Fibroblast of pulmonary artery (primary cell): ENCODE measurements around the gene TMEM132D.

Source experiments
- DNase-seq: peaks from one replicate; pipeline ENCODE4 v3.0.0-alpha.2; 2010; ENCODE audit warnings: low read depth
- H3K4me3 ChIP-seq: replicated peaks from 2 replicates; pipeline ENCODE4 v1.5.1; 2011; ENCODE audit warnings: low read depth, mild to moderate bottlenecking, control low read depth, low read length, moderate library complexity
- TF ChIP-seq, protein P1 (sequence below): IDR thresholded peaks from 2 replicates; pipeline ENCODE4 v1.5.1; 2011; ENCODE audit warnings: mild to moderate bottlenecking, control low read depth, low read length, inconsistent platforms; ENCODE audit errors: missing control alignments

The TMEM132D gene

DNA sequence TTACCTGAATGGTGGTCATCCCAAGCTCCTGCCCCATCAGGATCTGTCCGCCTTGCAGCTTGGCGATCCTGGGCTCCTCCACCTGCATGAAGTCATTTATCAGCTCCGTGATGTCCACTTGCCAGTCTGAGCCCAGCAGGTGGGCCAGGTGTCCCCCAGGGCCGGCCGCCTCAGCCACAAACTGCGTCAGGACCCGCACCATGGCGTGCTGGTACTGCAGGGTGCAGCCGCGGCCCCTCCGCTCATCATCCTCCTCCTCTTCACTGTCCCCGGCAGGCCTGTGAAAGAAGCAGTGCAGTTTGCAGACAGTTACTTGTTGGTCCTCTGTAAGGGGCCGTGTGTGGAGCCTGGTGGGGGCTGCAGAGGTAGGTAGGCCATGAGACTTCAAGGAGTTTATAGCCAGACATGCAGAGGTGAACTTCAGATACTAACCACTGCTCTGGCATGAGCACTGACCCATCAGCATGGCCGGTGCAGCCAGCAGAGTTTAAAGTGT is 822.0 kb downstream of the TMEM132D start:
- no peak for DNase-seq
- TF ChIP-seq, protein P1, sequence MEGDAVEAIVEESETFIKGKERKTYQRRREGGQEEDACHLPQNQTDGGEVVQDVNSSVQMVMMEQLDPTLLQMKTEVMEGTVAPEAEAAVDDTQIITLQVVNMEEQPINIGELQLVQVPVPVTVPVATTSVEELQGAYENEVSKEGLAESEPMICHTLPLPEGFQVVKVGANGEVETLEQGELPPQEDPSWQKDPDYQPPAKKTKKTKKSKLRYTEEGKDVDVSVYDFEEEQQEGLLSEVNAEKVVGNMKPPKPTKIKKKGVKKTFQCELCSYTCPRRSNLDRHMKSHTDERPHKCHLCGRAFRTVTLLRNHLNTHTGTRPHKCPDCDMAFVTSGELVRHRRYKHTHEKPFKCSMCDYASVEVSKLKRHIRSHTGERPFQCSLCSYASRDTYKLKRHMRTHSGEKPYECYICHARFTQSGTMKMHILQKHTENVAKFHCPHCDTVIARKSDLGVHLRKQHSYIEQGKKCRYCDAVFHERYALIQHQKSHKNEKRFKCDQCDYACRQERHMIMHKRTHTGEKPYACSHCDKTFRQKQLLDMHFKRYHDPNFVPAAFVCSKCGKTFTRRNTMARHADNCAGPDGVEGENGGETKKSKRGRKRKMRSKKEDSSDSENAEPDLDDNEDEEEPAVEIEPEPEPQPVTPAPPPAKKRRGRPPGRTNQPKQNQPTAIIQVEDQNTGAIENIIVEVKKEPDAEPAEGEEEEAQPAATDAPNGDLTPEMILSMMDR: no peak
- H3K4me3 ChIP-seq: no peak overlapping the region

DNA sequence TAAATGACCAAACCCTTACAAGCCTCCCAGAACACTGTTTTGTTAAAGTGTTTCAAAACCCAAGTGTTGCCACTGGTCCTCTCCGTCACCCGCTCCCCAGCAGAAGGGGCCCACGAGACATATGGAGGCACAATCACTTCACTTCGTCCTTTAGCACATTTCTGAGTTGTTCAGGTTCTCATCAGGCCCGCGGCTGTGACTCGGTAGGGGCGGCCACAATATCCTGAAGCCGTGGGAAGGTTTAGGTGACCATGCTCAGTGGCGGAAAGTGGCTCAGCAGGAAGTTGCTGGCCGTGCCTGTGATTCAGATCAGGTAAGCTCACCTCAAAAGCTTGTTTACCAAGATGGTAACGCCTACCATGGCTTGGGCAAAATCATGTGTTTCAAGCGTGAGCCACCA is 823.0 kb downstream of the TMEM132D start:
- DNase-seq: no peak
- TF ChIP-seq, protein P1: no peak
- H3K4me3 ChIP-seq: no peak overlapping the region

DNA sequence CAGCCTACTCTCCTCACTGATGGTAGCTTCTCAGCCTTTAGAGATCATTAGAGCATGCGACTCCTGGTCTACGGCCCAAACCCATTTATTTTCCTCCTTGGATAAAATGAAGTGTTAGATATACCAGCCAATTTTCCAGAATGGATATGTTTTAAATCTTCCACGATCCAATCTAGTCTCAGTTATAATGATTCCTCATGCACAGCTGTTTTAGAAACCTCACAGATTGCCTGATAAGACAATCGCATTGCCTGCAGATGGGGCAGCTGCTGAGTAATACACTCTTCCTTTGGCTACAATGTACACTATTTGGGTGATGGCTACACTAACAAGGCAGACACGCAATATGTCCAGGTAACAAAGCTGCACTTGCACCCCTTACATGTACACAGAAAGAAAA is 823.4 kb downstream of the TMEM132D start:
- TF ChIP-seq, protein P1: no peak
- DNase-seq: no peak
- H3K4me3 ChIP-seq: no peak overlapping the region

DNA sequence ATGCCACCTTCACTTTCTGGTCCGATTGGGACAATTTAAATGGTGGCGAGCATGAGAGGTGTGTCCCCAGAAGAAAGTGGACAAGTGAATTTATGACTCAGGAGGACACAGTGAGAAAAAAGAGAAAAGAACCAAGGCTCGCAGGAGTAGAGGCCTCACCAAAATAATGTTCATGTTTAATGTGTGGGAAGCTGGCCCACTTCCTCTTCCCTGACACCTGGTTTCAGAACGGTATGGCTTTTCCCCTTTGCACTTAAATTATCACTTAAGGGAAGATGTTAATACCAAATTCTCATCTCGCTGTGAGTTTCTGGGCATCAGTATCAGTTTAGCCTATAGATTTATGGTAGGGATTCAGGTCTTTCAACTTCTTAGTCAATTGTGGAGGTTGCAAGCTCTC is 824.1 kb downstream of the TMEM132D start:
- TF ChIP-seq, protein P1: no peak
- no peak overlapping the region for H3K4me3 ChIP-seq
- no peak for DNase-seq

DNA sequence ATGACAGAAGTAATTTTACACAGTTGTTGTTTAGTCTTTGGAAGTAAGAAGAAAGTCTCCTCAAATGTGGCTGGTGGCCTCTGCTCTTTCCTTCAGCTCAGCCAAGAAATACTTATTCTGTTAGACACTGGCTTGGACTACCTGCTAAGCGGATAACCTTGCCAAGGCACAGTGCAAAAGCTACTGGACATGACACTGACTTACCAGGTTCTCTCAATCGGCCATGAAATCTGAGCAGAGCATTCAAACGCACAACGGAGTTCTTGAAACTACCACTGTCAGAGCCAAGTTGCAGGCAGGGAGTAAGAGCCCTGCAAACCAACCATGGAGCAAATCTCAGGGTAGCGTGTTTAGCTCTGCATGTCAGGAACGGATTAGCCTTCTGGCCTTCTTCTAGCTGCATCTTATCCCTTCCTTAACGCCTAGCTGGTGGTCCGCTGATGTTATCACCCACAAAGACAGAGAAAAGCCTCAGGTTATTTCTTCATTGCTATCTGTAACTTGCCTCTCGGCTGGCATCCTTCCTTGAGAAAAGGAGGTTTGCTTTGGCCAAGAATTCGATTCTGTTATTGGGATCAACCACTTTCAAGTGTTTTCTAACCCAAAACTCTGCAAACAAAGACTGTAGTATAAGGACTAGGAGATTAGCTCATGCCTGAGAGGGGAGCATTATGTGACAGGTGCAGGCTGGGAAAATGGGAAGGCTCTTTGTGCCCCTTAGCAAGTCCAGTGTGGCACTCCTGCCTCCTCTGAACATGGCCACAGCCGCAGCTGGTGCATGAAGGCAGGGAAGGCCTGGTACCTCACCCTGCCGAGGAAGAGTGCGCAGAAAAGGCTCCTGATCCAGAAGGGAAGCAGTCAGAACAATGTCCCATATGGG is 827.1 kb downstream of the TMEM132D start:
- TF ChIP-seq, protein P1: no peak
- DNase-seq: no peak
- no peak overlapping the region for H3K4me3 ChIP-seq

DNA sequence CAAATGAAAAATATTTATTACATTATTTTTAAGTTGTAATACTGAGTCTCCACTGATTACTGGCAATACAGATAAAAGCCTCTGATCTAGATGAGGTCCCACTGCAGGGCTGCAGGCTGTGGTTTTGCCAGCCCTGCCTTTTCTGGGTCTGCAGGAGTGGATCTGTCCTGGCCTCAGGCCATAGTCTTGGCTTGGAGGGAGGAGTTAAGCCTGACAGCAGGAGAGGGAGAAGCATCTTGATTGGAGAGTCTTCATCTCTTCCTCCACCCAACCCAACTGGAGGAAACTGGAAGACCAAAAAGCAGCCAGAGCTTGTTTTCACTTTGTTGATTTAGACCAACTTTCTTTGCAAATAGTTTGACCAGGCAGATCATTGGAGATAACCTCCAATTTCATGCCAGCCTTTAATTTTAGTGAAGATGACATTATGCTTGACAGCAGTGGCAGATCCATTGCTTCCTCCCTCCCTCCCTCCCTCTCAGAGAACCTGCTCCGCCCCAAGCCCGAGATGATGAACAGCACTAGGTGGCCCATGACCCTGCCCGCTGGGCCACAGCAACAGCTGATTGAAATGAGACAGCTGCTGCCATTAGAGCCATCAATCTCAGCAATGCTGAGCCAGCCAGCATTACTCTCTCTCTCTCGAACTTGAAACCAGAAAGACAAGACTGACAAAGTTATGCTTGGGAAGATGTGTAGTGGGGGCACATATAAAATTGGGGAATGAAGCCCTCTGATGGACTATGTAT is 828.2 kb downstream of the TMEM132D start:
- no peak for DNase-seq
- no peak overlapping the region for H3K4me3 ChIP-seq
- TF ChIP-seq, protein P1: no peak
